ENCODE measurements around the gene PDE10A.
A peak's percentile ranks its signal among the peaks of the same experiment; 100 is the strongest.

PDE10A gene

GRCh38 chr6:165325609-165326008 is 337.4 kb downstream of the PDE10A start:
- DNase-seq, result no peak

GRCh38 chr6:165321555-165322145 is 341.4 kb downstream of the PDE10A start:
- DNase-seq, result no peak

- no peak for DNase-seq
These were observed 341.9 kb downstream of the PDE10A start for GRCh38 chr6:165321150-165321549.

GRCh38 chr6:165317723-165318122 is 345.3 kb downstream of the PDE10A start:
- DNase-seq, result no peak

- peak; percentile 32 for DNase-seq
These were observed 353.9 kb downstream of the PDE10A start, which contains the start of gene C6orf118 for GRCh38 chr6:165308926-165309731. TSS of gene C6orf118 (minus strand) at chr6:165309605. CDS start at chr6:165309586, 19 bp downstream.

- no peak for DNase-seq
These were observed 356.1 kb downstream of the PDE10A start for GRCh38 chr6:165306955-165307354.

GRCh38 chr6:165301372-165302246 is 361.4 kb downstream of the PDE10A start:
- DNase-seq, result no peak

- no peak for DNase-seq
These were observed 362.6 kb downstream of the PDE10A start for GRCh38 chr6:165300422-165300936.

GRCh38 chr6:165298875-165299274 is 364.2 kb downstream of the PDE10A start:
- DNase-seq, result no peak

- DNase-seq, result no peak
These were observed 364.6 kb downstream of the PDE10A start for GRCh38 chr6:165298402-165298801.

GRCh38 chr6:165292657-165293056 is 370.4 kb downstream of the PDE10A start:
- DNase-seq, result no peak
